Measurements from ENCODE around the gene S100A1.

DNA sequence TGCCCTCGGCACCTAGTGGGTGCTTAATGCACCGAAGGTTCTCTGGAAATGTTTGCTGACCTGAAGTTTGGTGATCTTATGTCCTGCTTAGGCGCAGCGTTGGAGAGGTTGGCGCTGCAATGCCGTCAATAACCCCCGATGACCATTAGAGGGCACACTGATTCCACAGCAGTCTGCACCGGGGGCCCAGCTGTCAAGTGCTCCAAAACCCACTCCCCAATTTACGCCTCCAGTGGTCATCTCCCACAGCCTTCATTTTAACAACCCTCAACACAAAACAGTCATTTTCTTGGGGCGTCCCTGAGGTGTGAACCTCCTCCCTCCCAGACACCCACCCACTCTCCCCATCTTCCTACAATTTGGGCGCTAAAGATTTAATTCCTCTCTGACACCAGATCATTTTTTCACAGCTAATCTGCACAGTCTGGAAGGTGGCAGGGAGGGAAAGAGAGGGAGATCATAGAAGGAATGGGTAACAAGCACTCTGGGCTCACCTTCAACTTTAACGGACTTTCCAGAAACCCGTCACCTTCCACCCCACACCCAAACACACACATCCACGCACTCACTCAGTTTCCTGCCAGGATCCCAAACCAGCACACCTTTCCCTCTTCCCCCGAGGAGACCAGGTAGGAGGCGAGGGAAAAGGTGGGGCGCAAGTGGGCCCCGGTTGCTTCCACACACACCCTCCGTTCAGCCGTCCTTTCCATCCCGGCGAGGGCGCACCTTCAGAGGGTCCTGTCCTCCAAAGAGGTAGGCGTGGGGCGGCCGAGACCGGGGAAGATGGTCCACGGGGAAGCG is 49.7 kb downstream of the S100A1 start:
- TF ChIP-seq, protein P1, sequence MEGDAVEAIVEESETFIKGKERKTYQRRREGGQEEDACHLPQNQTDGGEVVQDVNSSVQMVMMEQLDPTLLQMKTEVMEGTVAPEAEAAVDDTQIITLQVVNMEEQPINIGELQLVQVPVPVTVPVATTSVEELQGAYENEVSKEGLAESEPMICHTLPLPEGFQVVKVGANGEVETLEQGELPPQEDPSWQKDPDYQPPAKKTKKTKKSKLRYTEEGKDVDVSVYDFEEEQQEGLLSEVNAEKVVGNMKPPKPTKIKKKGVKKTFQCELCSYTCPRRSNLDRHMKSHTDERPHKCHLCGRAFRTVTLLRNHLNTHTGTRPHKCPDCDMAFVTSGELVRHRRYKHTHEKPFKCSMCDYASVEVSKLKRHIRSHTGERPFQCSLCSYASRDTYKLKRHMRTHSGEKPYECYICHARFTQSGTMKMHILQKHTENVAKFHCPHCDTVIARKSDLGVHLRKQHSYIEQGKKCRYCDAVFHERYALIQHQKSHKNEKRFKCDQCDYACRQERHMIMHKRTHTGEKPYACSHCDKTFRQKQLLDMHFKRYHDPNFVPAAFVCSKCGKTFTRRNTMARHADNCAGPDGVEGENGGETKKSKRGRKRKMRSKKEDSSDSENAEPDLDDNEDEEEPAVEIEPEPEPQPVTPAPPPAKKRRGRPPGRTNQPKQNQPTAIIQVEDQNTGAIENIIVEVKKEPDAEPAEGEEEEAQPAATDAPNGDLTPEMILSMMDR (IDR thresholded peaks at IDR 0.05; ENCODE audit: low read depth, low read length): peak; percentile 98
- TF ChIP-seq EZH2phosphoT487 (IDR thresholded peaks at IDR 0.05; ENCODE audit: low read depth): no peak
